GM23338 (cell line): ENCODE data around the gene HOXD9. TPM values are rescaled to one million over a fixed set of nuclear protein-coding genes. Genes with fewer than 3 reads are reported as not detected.

Experiments
- ATAC-seq: fragments of 200-7000 bp; cut with Tn5 transposase; 3 replicates; pipeline ENCODE4 v1.9.1; 2020
- DNase-seq: peaks from one replicate; pipeline ENCODE4 v3.0.0-alpha.2; 2015; ENCODE audit warnings: low spot score
- H2AFZ ChIP-seq: fragments of 200-600 bp; sonication (generic); 2 replicates; pipeline ENCODE4 v1.8.0; 2016; ENCODE audit warnings: antibody characterized with exemption, mild to moderate bottlenecking, moderate library complexity
- H3F3A ChIP-seq: fragments of 200-600 bp; sonication (generic); replicated peaks from 2 replicates; pipeline ENCODE4 v1.8.0; 2017; ENCODE audit warnings: antibody characterized with exemption, mixed run types, low read depth
- H3K27ac ChIP-seq: fragments of 200-600 bp; sonication (generic); 2 replicates; pipeline ENCODE4 v1.6.1; 2016; ENCODE audit warnings: low read depth
- H3K27me3 ChIP-seq: fragments of 200-600 bp; sonication (generic); 2 replicates; pipeline ENCODE4 v1.8.0; 2016; ENCODE audit warnings: mild to moderate bottlenecking, mixed run types, moderate library complexity; ENCODE audit not compliant: insufficient read depth
- H3K36me3 ChIP-seq: fragments of 200-600 bp; sonication (generic); 2 replicates; pipeline ENCODE4 v1.8.0; 2016; ENCODE audit warnings: mild to moderate bottlenecking; ENCODE audit not compliant: insufficient read depth
- H3K4me1 ChIP-seq: fragments of 200-600 bp; sonication (generic); 2 replicates; pipeline ENCODE4 v1.8.0; 2016; ENCODE audit warnings: mild to moderate bottlenecking, moderate library complexity; ENCODE audit not compliant: insufficient read depth
- H3K4me2 ChIP-seq: fragments of 200-600 bp; sonication (generic); 2 replicates; pipeline ENCODE4 v1.7.1; 2017; ENCODE audit warnings: mixed run types
- H3K4me3 ChIP-seq: fragments of 200-600 bp; sonication (generic); 2 replicates; pipeline ENCODE4 v1.6.1; 2016; ENCODE audit warnings: mixed run types
- H3K79me2 ChIP-seq: fragments of 200-600 bp; sonication (generic); replicated peaks from 2 replicates; pipeline ENCODE4 v1.8.0; 2017; ENCODE audit warnings: mild to moderate bottlenecking; ENCODE audit not compliant: insufficient read depth
- H3K9me2 ChIP-seq: fragments of 200-600 bp; sonication (generic); 2 replicates; pipeline ENCODE4 v1.8.0; 2017; ENCODE audit not compliant: insufficient read depth
- H4K20me1 ChIP-seq: fragments of 200-600 bp; sonication (generic); replicated peaks from 2 replicates; pipeline ENCODE4 v1.8.0; 2017; ENCODE audit warnings: mild to moderate bottlenecking; ENCODE audit not compliant: insufficient read depth
- H3K27ac Mint-ChIP-seq: 2 replicates; pipeline ENCODE4 v1.8.0; 2020; ENCODE audit warnings: inconsistent platforms, mild to moderate bottlenecking, moderate library complexity, mixed read lengths
- H3K27me3 Mint-ChIP-seq: 3 replicates; pipeline ENCODE4 v1.8.0; 2022; ENCODE audit warnings: low read depth, mild to moderate bottlenecking, moderate library complexity, mixed read lengths, inconsistent platforms; ENCODE audit not compliant: insufficient read depth, poor library complexity
- H3K36me3 Mint-ChIP-seq: 3 replicates; pipeline ENCODE4 v1.8.0; 2021; ENCODE audit warnings: low read depth, mild to moderate bottlenecking, inconsistent platforms, moderate library complexity, mixed read lengths
- H3K4me1 Mint-ChIP-seq: 3 replicates; pipeline ENCODE4 v1.8.0; 2020; ENCODE audit warnings: mild to moderate bottlenecking, inconsistent platforms, mixed read lengths
- H3K4me3 Mint-ChIP-seq: 3 replicates; pipeline ENCODE4 v1.8.0; 2021; ENCODE audit warnings: moderate library complexity, mild to moderate bottlenecking, inconsistent platforms, mixed read lengths
- H3K9me3 Mint-ChIP-seq: 3 replicates; pipeline ENCODE4 v1.8.0; 2020; ENCODE audit warnings: moderate library complexity, mild to moderate bottlenecking, inconsistent platforms, mixed read lengths
- CREB1 ChIP-seq: fragments of 250-450 bp; sonication (Bioruptor Pico); IDR thresholded peaks from 2 replicates; pipeline ENCODE4 v1.5.0; 2020; ENCODE audit warnings: low read depth, mild to moderate bottlenecking, moderate library complexity
- CTCF ChIP-seq, 2 experiments: fragments of 200-600 bp in 1 of 2; sonication (generic) in 1 of 2; conservative IDR thresholded peaks; 2 replicates each; pipeline versions ENCODE4 v1.5.1 to v1.6.1; 2016 to 2017; ENCODE audit warnings: antibody characterized with exemption in 2 of 2, low read depth in 2 of 2, mild to moderate bottlenecking in 2 of 2, moderate library complexity in 1 of 2
- ETS1 ChIP-seq: IDR thresholded peaks from 2 replicates; pipeline ENCODE4 v1.6.1; 2016; ENCODE audit warnings: antibody characterized with exemption
- EZH2 ChIP-seq: fragments of 200-600 bp; sonication (generic); IDR thresholded peaks from one replicate; pipeline ENCODE4 v1.8.0; 2017; ENCODE audit warnings: antibody characterized with exemption, mild to moderate bottlenecking, low read depth; ENCODE audit not compliant: unreplicated experiment
- EZH2phosphoT487 ChIP-seq: fragments of 200-600 bp; sonication (generic); IDR thresholded peaks from one replicate; pipeline ENCODE4 v1.8.1; 2018; ENCODE audit warnings: antibody characterized with exemption; ENCODE audit not compliant: unreplicated experiment
- JUNB ChIP-seq: IDR thresholded peaks from one replicate; pipeline ENCODE4 v1.6.1; 2016; ENCODE audit warnings: antibody characterized with exemption; ENCODE audit not compliant: unreplicated experiment
- NANOG ChIP-seq: IDR thresholded peaks from 2 replicates; pipeline ENCODE4 v1.6.1; 2016; ENCODE audit warnings: antibody characterized with exemption, borderline replicate concordance
- POLR2AphosphoS5 ChIP-seq: IDR thresholded peaks from 2 replicates; pipeline ENCODE4 v1.6.1; 2016; ENCODE audit warnings: antibody characterized with exemption, low read depth
- REST ChIP-seq: IDR thresholded peaks from one replicate; pipeline ENCODE4 v1.6.1; 2018; ENCODE audit warnings: antibody characterized with exemption; ENCODE audit not compliant: unreplicated experiment
- STAT1 ChIP-seq: IDR thresholded peaks from one replicate; pipeline ENCODE4 v1.6.1; 2016; ENCODE audit warnings: antibody characterized with exemption; ENCODE audit not compliant: unreplicated experiment
- ZNF114 ChIP-seq: fragments of 250-450 bp; sonication (Bioruptor Pico); IDR thresholded peaks from 2 replicates; pipeline ENCODE4 v1.5.0; 2020; ENCODE audit warnings: mild to moderate bottlenecking, moderate library complexity
- ZNF331 ChIP-seq: fragments of 250-450 bp; sonication (Bioruptor Pico); IDR thresholded peaks from 2 replicates; pipeline ENCODE4 v1.5.0; 2020; ENCODE audit warnings: low read depth, mild to moderate bottlenecking, moderate library complexity
- ZNF462 ChIP-seq: fragments of 250-450 bp; sonication (Bioruptor Pico); IDR thresholded peaks from 2 replicates; pipeline ENCODE4 v1.5.0; 2020; ENCODE audit warnings: mild to moderate bottlenecking, moderate library complexity
- polyA plus RNA-seq: library from polyadenylated mRNA; unstranded; fragments of >200 nt; fragmentation: Nextera tagmentation; extraction: Ambion mirVana; gene quantifications from 2 replicates; pipeline ENCODE4 v1.2.1, GENCODE V29; 2016
- total RNA-seq: library from RNA; depleted of rRNA; stranded (reverse); fragments of >200 nt; shearing (Covaris generic); gene quantifications from 2 replicates; pipeline ENCODE4 v1.2.3, GENCODE V29; 2014

Gene HOXD9
- total and polyA plus RNA-seq, 2 experiments from 2014 or later: not detected

GRCh38 chr2:176166272-176166671 lies 43.8 kb downstream of the HOXD9 start:
- H3K27me3 ChIP-seq: peaks cover 100% of the 10 kb centered on the region
- no peaks in the 10 kb centered on the region; the same call in 1 of the 2 replicates for H3K36me3 ChIP-seq
- H3K27me3 Mint-ChIP-seq: peaks cover 100% of the 10 kb centered on the region
- H3K4me1 Mint-ChIP-seq: peaks cover 36% of the 10 kb centered on the region
- no peak overlapping the region for H2AFZ ChIP-seq
- H3K4me3 Mint-ChIP-seq: no peak overlapping the region
- H3K4me2 ChIP-seq: no peak overlapping the region
- H3K4me1 ChIP-seq: peaks cover 48% of the 10 kb centered on the region
- ATAC-seq (no peak), DNase-seq (no peak)
- no peaks in the 10 kb centered on the region for H3K9me2 ChIP-seq
- H3F3A ChIP-seq: peaks cover 19% of the 10 kb centered on the region
- no peaks in the 10 kb centered on the region for H3K79me2 ChIP-seq
- H4K20me1 ChIP-seq: peaks cover 59% of the 10 kb centered on the region
- no peaks in the 10 kb centered on the region for H3K36me3 Mint-ChIP-seq
- H3K27ac ChIP-seq: no peak overlapping the region
- no peak for TF ChIP-seq ETS1
- no peak for TF ChIP-seq ZNF462 (CRISPR knock-in tag)
- no peak for TF ChIP-seq STAT1
- TF ChIP-seq REST: no peak
- no peak for TF ChIP-seq CREB1 (CRISPR knock-in tag)
- no peak for TF ChIP-seq EZH2phosphoT487
- TF ChIP-seq CTCF (conservative IDR thresholded peaks at IDR 0.05; ENCODE audit: low read depth in 2 of 2): no peak
- no peak for TF ChIP-seq EZH2
- no peak for TF ChIP-seq JUNB
- TF ChIP-seq ZNF331 (CRISPR knock-in tag): no peak
- TF ChIP-seq ZNF114: no peak
- TF ChIP-seq POLR2AphosphoS5: no peak
- TF ChIP-seq NANOG: no peak
- no peak overlapping the region for H3K27ac Mint-ChIP-seq
- no peak overlapping the region for H3K4me3 ChIP-seq
- peaks cover 7% of the 10 kb centered on the region; the same call in 1 of the 3 replicates for H3K9me3 Mint-ChIP-seq
